Prostate gland (tissue), 2 donors: Measurements from ENCODE around the gene NKTR. TPM values are rescaled to one million over a fixed set of nuclear protein-coding genes. Genes with fewer than 3 reads are reported as not detected.

Source experiments
- DNase-seq: peaks from one replicate; pipeline ENCODE4 v3.0.0-alpha.2; 2019; ENCODE audit warnings: low spot score
- H3K27ac ChIP-seq, 2 donors: fragments of 200-600 bp; sonication (generic); 2 replicates each; pipeline ENCODE4 v1.5.1; 2017 to 2019
- H3K27me3 ChIP-seq: fragments of 200-600 bp; sonication (generic); replicated peaks from 2 replicates; pipeline ENCODE4 v1.5.1; 2019; ENCODE audit not compliant: insufficient read depth
- H3K36me3 ChIP-seq, 2 donors: fragments of 200-600 bp; sonication (generic); 1 replicate in 1 of 2; 2 replicates in 1 of 2; pipeline versions ENCODE4 v1.5.1 to v1.8.1; 2017 to 2019
- H3K4me1 ChIP-seq: fragments of 200-600 bp; sonication (generic); replicated peaks from 2 replicates; pipeline ENCODE4 v1.5.1; 2019
- H3K4me3 ChIP-seq, 2 donors: fragments of 200-600 bp; sonication (generic); 2 replicates each; pipeline ENCODE4 v1.5.1; 2017 to 2019
- H3K9me3 ChIP-seq: fragments of 200-600 bp; sonication (generic); 2 replicates; pipeline ENCODE4 v1.5.1; 2017
- CTCF ChIP-seq, 4 experiments: fragments of 200-600 bp in 2 of 4; fragments of 450-650 bp in 2 of 4; sonication (generic) in 2 of 4; IDR thresholded peaks; 1 replicate in 3 of 4; 2 replicates in 1 of 4; pipeline ENCODE4 v1.5.1; 2016 to 2019; ENCODE audit warnings: antibody characterized with exemption in 4 of 4, mild to moderate bottlenecking in 2 of 4, moderate library complexity in 2 of 4
- POLR2A ChIP-seq: fragments of 450-650 bp; IDR thresholded peaks from one replicate; pipeline ENCODE4 v1.6.1; 2016; ENCODE audit warnings: antibody characterized with exemption, mild to moderate bottlenecking
- POLR2AphosphoS5 ChIP-seq: sonication (generic); formaldehyde crosslinking; IDR thresholded peaks from one replicate; pipeline ENCODE4 v1.6.1; 2017; ENCODE audit warnings: antibody characterized with exemption
- whole genome bisulfite sequencing: methylation state at CpG from one replicate; pipeline ENCODE4 v1.1.5; 2018; 5-methylcytosine and 5-hydroxymethylcytosine counted together
- intact Hi-C: fragments of 100-400 bp; cut with DNase I; formaldehyde crosslinking; loops from one replicate; pipeline ENCODE4 v1.14.2; 2022
- total RNA-seq, 2 donors: library from RNA; depleted of rRNA; stranded (reverse); fragments of >200 nt; gene quantifications; one replicate each; pipeline ENCODE4 v1.1.0, GENCODE V29; 2016

NKTR gene
- total RNA-seq, 2 donors from 2014 or later = 42.2 to 91.6 TPM

- H3K4me3 ChIP-seq = no peak overlapping the region
- no peak for DNase-seq
- intact Hi-C loops = no loop called here
- TF ChIP-seq CTCF (IDR thresholded peaks at IDR 0.05) = no peak
- TF ChIP-seq POLR2AphosphoS5 = no peak
- TF ChIP-seq POLR2A = no peak
- 85% methylated on average over 31 of the region's 34 CpGs for WGBS
- no peak overlapping the region for H3K27ac ChIP-seq
- no peaks in the 10 kb centered on the region for H3K4me1 ChIP-seq
- no peaks in the 10 kb centered on the region for H3K9me3 ChIP-seq
- no peaks in the 10 kb centered on the region for H3K36me3 ChIP-seq
- no peaks in the 10 kb centered on the region for H3K27me3 ChIP-seq
Measured at GRCh38 chr3:42658091-42658770, 57.7 kb downstream of the NKTR start.

DNA sequence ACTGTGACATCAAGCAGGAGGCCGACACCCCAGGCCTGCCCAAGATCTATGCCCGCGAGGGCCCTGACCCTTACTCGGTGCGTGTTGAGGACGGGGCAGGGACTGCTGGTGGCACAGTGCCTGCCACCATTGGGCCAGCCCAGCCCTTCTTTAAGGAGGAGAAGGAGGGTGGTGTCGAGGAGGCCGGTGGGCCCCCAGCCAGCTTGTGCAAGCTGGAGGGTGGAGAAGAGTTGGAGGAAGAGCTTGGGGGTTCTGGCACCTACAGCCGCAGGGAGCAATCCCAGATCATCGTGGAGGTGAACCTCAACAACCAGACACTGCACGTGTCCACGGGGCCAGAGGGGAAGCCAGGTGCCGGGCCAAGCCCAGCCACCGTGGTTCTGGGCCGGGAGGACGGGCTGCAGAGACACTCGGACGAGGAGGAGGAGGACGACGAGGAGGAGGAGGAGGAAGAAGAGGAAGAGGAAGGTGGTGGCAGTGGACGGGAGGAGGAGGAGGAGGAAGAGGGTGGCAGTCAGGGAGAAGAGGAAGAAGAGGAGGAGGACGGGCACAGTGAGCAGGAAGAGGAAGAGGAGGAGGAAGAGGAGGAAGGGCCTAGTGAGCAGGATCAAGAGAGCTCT, 58.4 kb downstream of the NKTR start:
- DNase-seq = no peak
- no peak overlapping the region for H3K4me3 ChIP-seq
- H3K4me1 ChIP-seq = no peaks in the 10 kb centered on the region
- 69% methylated on average over 22 of the region's 22 CpGs for WGBS
- intact Hi-C loops = no loop called here
- no peaks in the 10 kb centered on the region for H3K36me3 ChIP-seq
- H3K27ac ChIP-seq = no peak overlapping the region
- no peaks in the 10 kb centered on the region for H3K9me3 ChIP-seq
- TF ChIP-seq POLR2AphosphoS5 (no peak), POLR2A (no peak), CTCF (IDR thresholded peaks at IDR 0.05) (no peak)
- no peaks in the 10 kb centered on the region for H3K27me3 ChIP-seq

- intact Hi-C loops = no loop called here
- Histone ChIP-seq H3K9me3 (no peaks in the 10 kb centered on the region), H3K27ac (no peak overlapping the region), H3K36me3 (no peaks in the 10 kb centered on the region), H3K4me1 (no peaks in the 10 kb centered on the region), H3K4me3 (no peak overlapping the region), H3K27me3 (no peaks in the 10 kb centered on the region)
- 74% methylated on average over 25 of the region's 25 CpGs for WGBS
- TF ChIP-seq POLR2AphosphoS5 (no peak), CTCF (IDR thresholded peaks at IDR 0.05) (no peak), POLR2A (no peak)
- DNase-seq = no peak
Measured at GRCh38 chr3:42659451-42660130, 59.1 kb downstream of the NKTR start.

GRCh38 chr3:42660131-42660715, 59.7 kb downstream of the NKTR start:
- 31% methylated on average over 6 of the region's 6 CpGs for whole genome bisulfite sequencing
- no peak overlapping the region for H3K27ac ChIP-seq
- intact Hi-C loops = no loop called here

More at GRCh38 chr3:42660131-42660715, 59.7 kb downstream of the NKTR start:
- DNase-seq = no peak
- H3K4me1 ChIP-seq = no peaks in the 10 kb centered on the region
- H3K27me3 ChIP-seq = no peaks in the 10 kb centered on the region
- TF ChIP-seq POLR2A = no peak
- no peak for TF ChIP-seq POLR2AphosphoS5
- TF ChIP-seq CTCF (IDR thresholded peaks at IDR 0.05) = no peak
- H3K9me3 ChIP-seq = no peaks in the 10 kb centered on the region
- H3K36me3 ChIP-seq = no peaks in the 10 kb centered on the region
- no peak overlapping the region for H3K4me3 ChIP-seq
